B cell (primary cell): ENCODE measurements around the gene PRPF38B. TPM values are rescaled to one million over a fixed set of nuclear protein-coding genes. Genes with fewer than 3 reads are reported as not detected.

Source experiments
- ATAC-seq: fragments of 200-7000 bp; cut with Tn5 transposase; one replicate; pipeline ENCODE4 v1.10.0; 2021; ENCODE audit warnings: low read depth, mild to moderate bottlenecking, moderate number of reproducible peaks, moderate library complexity
- CTCF ChIA-PET: fragments of 350-600 bp; sonication (Branson Sonifier 250); formaldehyde crosslinking; loops from one replicate; lab custom pipeline; 2021; ENCODE audit warnings: antibody characterized with exemption, inconsistent platforms; lab: Charles Lee
- POLR2A ChIA-PET: fragments of 350-600 bp; sonication (Branson Sonifier 250); formaldehyde crosslinking; loops from one replicate; lab custom pipeline; 2021; ENCODE audit warnings: antibody characterized with exemption; lab: Charles Lee
- DNase-seq: peaks from one replicate; pipeline ENCODE4 v3.0.0; 2013
- H2AFZ ChIP-seq: 2 replicates; pipeline ENCODE4 v1.6.1; 2012; ENCODE audit warnings: mild to moderate bottlenecking, low read depth, low read length; ENCODE audit not compliant: insufficient read depth, poor library complexity, severe bottlenecking
- H3K27ac ChIP-seq, 2 donors: 1 replicate in 1 of 2; 2 replicates in 1 of 2; pipeline ENCODE4 v1.5.1; 2012 to 2013; ENCODE audit warnings: low read length in 2 of 2, mild to moderate bottlenecking in 2 of 2, moderate library complexity in 1 of 2
- H3K27me3 ChIP-seq, 4 experiments: fragments of 200-600 bp in 1 of 4; sonication (generic) in 1 of 4; replicated peaks in 1 of 4; 1 replicate in 2 of 4; 2 replicates in 2 of 4; pipeline versions ENCODE4 v1.6.1 to v1.7.0; 2013 to 2016; ENCODE audit warnings: low read length in 3 of 4, mild to moderate bottlenecking in 2 of 4, mixed read lengths in 1 of 4, moderate library complexity in 1 of 4; ENCODE audit not compliant: insufficient read depth in 4 of 4, control insufficient read depth in 3 of 4; ENCODE audit errors: control extremely low read depth in 1 of 4
- H3K36me3 ChIP-seq, 2 experiments: replicated peaks in 1 of 2; 1 replicate in 1 of 2; 2 replicates in 1 of 2; pipeline versions ENCODE4 v1.6.1 to v1.7.1; 2013; ENCODE audit warnings: low read length in 1 of 2; ENCODE audit not compliant: insufficient read depth in 2 of 2, control insufficient read depth in 1 of 2; ENCODE audit errors: control extremely low read depth in 1 of 2, extremely low read depth in 1 of 2
- H3K4me1 ChIP-seq, 2 donors: fragments of 200-600 bp in 1 of 2; sonication (generic) in 1 of 2; 1 replicate in 1 of 2; 2 replicates in 1 of 2; pipeline versions ENCODE4 v1.5.1 to v1.6.1; 2013 to 2017; ENCODE audit warnings: low read length in 2 of 2; ENCODE audit not compliant: control insufficient read depth in 2 of 2, insufficient read depth in 2 of 2
- H3K4me2 ChIP-seq: replicated peaks from 2 replicates; pipeline ENCODE3; 2012; ENCODE audit warnings: mild to moderate bottlenecking, low read depth, low read length; ENCODE audit not compliant: poor library complexity, severe bottlenecking
- H3K4me3 ChIP-seq, 5 experiments: fragments of 200-600 bp in 1 of 5; sonication (generic) in 1 of 5; 1 replicate in 3 of 5; 2 replicates in 2 of 5; pipeline versions ENCODE4 v1.5.1 to v1.7.0; 2011 to 2016; ENCODE audit warnings: low read length in 4 of 5, mild to moderate bottlenecking in 4 of 5, low read depth in 2 of 5, control low read depth in 1 of 5, moderate library complexity in 1 of 5; ENCODE audit not compliant: insufficient read depth in 1 of 5; ENCODE audit errors: control extremely low read depth in 1 of 5, extremely low read depth in 1 of 5
- H3K79me2 ChIP-seq: fragments of 200-600 bp; sonication (generic); one replicate; pipeline ENCODE4 v1.6.0; 2016; ENCODE audit warnings: low read length; ENCODE audit not compliant: control insufficient read depth, insufficient read depth
- H3K9ac ChIP-seq: fragments of 200-600 bp; sonication (generic); 2 replicates; pipeline ENCODE4 v1.6.1; 2017; ENCODE audit warnings: mild to moderate bottlenecking, low read length, moderate library complexity
- H3K9me3 ChIP-seq, 3 donors: one replicate each; pipeline versions ENCODE4 v1.6.1 to v1.7.1; 2013; ENCODE audit warnings: low read length in 2 of 3; ENCODE audit not compliant: control insufficient read depth in 2 of 3, insufficient read depth in 1 of 3; ENCODE audit errors: control extremely low read depth in 1 of 3
- H4K20me1 ChIP-seq: 2 replicates; pipeline ENCODE4 v1.6.0; 2012; ENCODE audit warnings: mild to moderate bottlenecking, low read length; ENCODE audit not compliant: insufficient read depth, control insufficient read depth, poor library complexity, severe bottlenecking
- H3K27ac Mint-ChIP-seq: one replicate; pipeline ENCODE4 v1.8.0; 2021; ENCODE audit warnings: mixed read lengths
- H3K27me3 Mint-ChIP-seq: one replicate; pipeline ENCODE4 v1.8.0; 2021; ENCODE audit warnings: mixed read lengths
- H3K4me1 Mint-ChIP-seq: one replicate; pipeline ENCODE4 v1.8.0; 2021; ENCODE audit warnings: mixed read lengths
- H3K4me3 Mint-ChIP-seq: one replicate; pipeline ENCODE4 v1.8.0; 2021; ENCODE audit warnings: mixed read lengths
- H3K9me3 Mint-ChIP-seq: one replicate; pipeline ENCODE4 v1.8.0; 2022; ENCODE audit warnings: mixed read lengths; ENCODE audit not compliant: insufficient read depth
- CTCF ChIP-seq: fragments of 200-600 bp; IDR thresholded peaks from one replicate; pipeline ENCODE4 v1.8.0; 2022; ENCODE audit warnings: antibody characterized with exemption, mild to moderate bottlenecking
- EZH2 ChIP-seq: IDR thresholded peaks from 2 replicates; pipeline ENCODE4 v1.6.1; 2012; ENCODE audit warnings: borderline replicate concordance, low read depth, mild to moderate bottlenecking, moderate library complexity, low read length; ENCODE audit not compliant: insufficient read depth, poor library complexity, severe bottlenecking
- WGBS: methylation state at CpG from one replicate; pipeline ENCODE4 v1.1.5; 2013; ENCODE audit warnings: missing lambda C conversion rate; ENCODE audit not compliant: insufficient coverage; 5-methylcytosine and 5-hydroxymethylcytosine counted together
- intact Hi-C: fragments of 100-400 bp; cut with micrococcal nuclease; formaldehyde crosslinking; loops from one replicate; pipeline ENCODE4 v1.10.0; 2022
- polyA plus RNA-seq: library from polyadenylated mRNA; depleted of rRNA; stranded (reverse); fragments of >200 nt; gene quantifications from 2 replicates; pipeline ENCODE4 v1.2.3, GENCODE V29; 2012
- total RNA-seq, 2 donors: library from RNA; stranded (reverse); fragments of 120-200 nt in 1 of 2; gene quantifications; 1 replicate in 1 of 2; 2 replicates in 1 of 2; pipeline versions ENCODE4 v1.2.3 to v1.2.4, GENCODE V29; 2013 to 2022

The PRPF38B gene
- total and polyA plus RNA-seq, 2 donors (not counting 1 experiment from before 2014, with no cell fraction given) = 48.7 to 114 TPM

- ChIA-PET POLR2A (interaction anchor here (0.7 kb wide), 1 partner anchor 1492 kb away, joined by 4 read pairs; no protein-coding TSS in a partner anchor), CTCF (interaction anchor here (0.9 kb wide), 1 partner anchor 9 kb away, joined by 3 read pairs; no protein-coding TSS in a partner anchor)
- Histone ChIP-seq H4K20me1 (no peaks in the 10 kb centered on the region), H3K27me3 (no peaks in the 10 kb centered on the region), H3K4me2 (no peak overlapping the region), H3K36me3 (no peaks in the 10 kb centered on the region), H3K9me3 (no peaks in the 10 kb centered on the region), H3K79me2 (no peaks in the 10 kb centered on the region), H2AFZ (no peak overlapping the region), H3K27ac (no peak overlapping the region), H3K9ac (no peak overlapping the region), H3K4me1 (no peaks in the 10 kb centered on the region), H3K4me3 (no peak overlapping the region)
- intact Hi-C loops = no loop called here
- Mint-ChIP-seq H3K27ac (no peak overlapping the region), H3K4me1 (no peaks in the 10 kb centered on the region), H3K27me3 (peaks cover 22% of the 10 kb centered on the region), H3K4me3 (no peak overlapping the region), H3K9me3 (no peaks in the 10 kb centered on the region)
- no CpG with 5 or more reads among the region's 1 CpG for WGBS
- TF ChIP-seq EZH2 = no peak
- no peak for TF ChIP-seq CTCF
- no peak for ATAC-seq
- DNase-seq = no peak
Observed at GRCh38 chr1:108734171-108734865, 42.2 kb downstream of the PRPF38B start.

- ATAC-seq = no peak
- POLR2A ChIA-PET = no interaction called here
- Histone ChIP-seq H3K4me1 (peaks cover 1 to 4% of the 10 kb centered on the region in 2 donors), H3K36me3 (no peaks in the 10 kb centered on the region), H3K79me2 (peaks cover 6% of the 10 kb centered on the region), H4K20me1 (no peaks in the 10 kb centered on the region), H2AFZ (no peak overlapping the region), H3K27ac (no peak overlapping the region), H3K27me3 (no peaks in the 10 kb centered on the region), H3K9me3 (no peaks in the 10 kb centered on the region), H3K4me3 (no peak overlapping the region), H3K4me2 (no peak overlapping the region), H3K9ac (no peak overlapping the region)
- H3K27me3 Mint-ChIP-seq = peaks cover 5% of the 10 kb centered on the region
- no peaks in the 10 kb centered on the region for H3K9me3 Mint-ChIP-seq
- no peak overlapping the region for H3K4me3 Mint-ChIP-seq
- H3K4me1 Mint-ChIP-seq = peaks cover 11% of the 10 kb centered on the region
- intact Hi-C loops = no loop called here
- no peak overlapping the region for H3K27ac Mint-ChIP-seq
- DNase-seq = no peak
- TF ChIP-seq CTCF (no peak), EZH2 (no peak)
- CTCF ChIA-PET = no interaction called here
- WGBS = 95% methylated on average over 4 of the region's 6 CpGs
Observed at GRCh38 chr1:108742253-108742652, 50.1 kb downstream of the PRPF38B start.
